HCT116 (cell line): ENCODE results near the gene KLHDC10. TPM values are rescaled to one million over a fixed set of nuclear protein-coding genes. Genes with fewer than 3 reads are reported as not detected.
"Not testable (repeated sequence)": the region's sequence is repeated elsewhere in the genome, so short reads cannot be mapped to it uniquely, and the experiment has no call there.

Experiments used
- ATAC-seq: fragments of 200-7000 bp; cut with Tn5 transposase; 2 replicates; pipeline ENCODE4 v1.9.1; 2020; ENCODE audit warnings: mild to moderate bottlenecking, moderate library complexity
- BruUV-seq: library from RNA; stranded (reverse); fragments of 400-500 nt; replicated peaks from 2 replicates; lab custom pipeline; 2021; lab: Mats Ljungman, UMichigan
- CTCF ChIA-PET: fragments of 300-600 bp; sonication (Branson Sonifier 250); formaldehyde crosslinking; loops from one replicate; lab custom pipeline; 2021; ENCODE audit warnings: antibody characterized with exemption; lab: Charles Lee
- POLR2A ChIA-PET: fragments of 300-600, 350-600 bp; sonication (Branson Sonifier 250); formaldehyde crosslinking; loops from one replicate; lab custom pipeline; 2021; ENCODE audit warnings: antibody characterized with exemption; lab: Charles Lee
- RAD21 ChIA-PET, 2 experiments: fragments of 300-600 bp; sonication (Branson Sonifier 250); formaldehyde crosslinking; loops; one replicate each; lab custom pipeline; 2023; ENCODE audit warnings: low total read pairs in 2 of 2; ENCODE audit not compliant: uncharacterized antibody in 2 of 2, unreplicated experiment in 2 of 2, low non-redundant PET in 1 of 2; lab: Charles Lee
- DNase-seq: peaks from one replicate; pipeline ENCODE4 v3.0.0-alpha.2; 2010; ENCODE audit warnings: low read depth, low spot score
- H2AFZ ChIP-seq: fragments of 200-600 bp; shearing (Covaris generic), sonication (generic); 2 replicates; pipeline ENCODE4 v1.6.1; 2017; ENCODE audit warnings: low read depth, mixed run types, mixed read lengths, antibody characterized with exemption, low read length; ENCODE audit not compliant: poor library complexity, severe bottlenecking
- H3K27ac ChIP-seq: 2 replicates; pipeline ENCODE4 v1.5.1; 2012; ENCODE audit warnings: low read depth, low read length
- H3K27me3 ChIP-seq: fragments of 200-600 bp; sonication (generic); 2 replicates; pipeline ENCODE4 v1.6.1; 2016; ENCODE audit warnings: mixed run types, low read length, mixed read lengths; ENCODE audit not compliant: insufficient read depth
- H3K36me3 ChIP-seq, 2 experiments: fragments of 200-500 bp in 1 of 2; fragments of 200-600 bp in 1 of 2; sonication (Bioruptor generic) in 1 of 2; sonication (generic) in 1 of 2; 2 replicates each; pipeline versions ENCODE4 v1.5.1 to v1.6.1; 2014 to 2016; ENCODE audit warnings: low read length in 2 of 2, inconsistent platforms in 1 of 2, mixed read lengths in 1 of 2, mixed run types in 1 of 2; ENCODE audit not compliant: insufficient read depth in 2 of 2, control insufficient read depth in 1 of 2
- H3K4me1 ChIP-seq, 2 experiments: fragments of 200-600 bp in 1 of 2; sonication (generic) in 1 of 2; 2 replicates each; pipeline versions ENCODE4 v1.5.1 to v1.6.1; 2012 to 2017; ENCODE audit warnings: low read length in 2 of 2, inconsistent platforms in 1 of 2, mild to moderate bottlenecking in 1 of 2, mixed read lengths in 1 of 2, mixed run types in 1 of 2, moderate library complexity in 1 of 2; ENCODE audit not compliant: insufficient read depth in 2 of 2, control insufficient read depth in 1 of 2
- H3K4me2 ChIP-seq: fragments of 200-600 bp; sonication (generic); 2 replicates; pipeline ENCODE4 v1.6.1; 2017; ENCODE audit warnings: mixed run types, low read length, mixed read lengths
- H3K4me3 ChIP-seq, 2 experiments: fragments of 200-600 bp in 1 of 2; sonication (generic) in 1 of 2; replicated peaks in 1 of 2; 2 replicates each; pipeline ENCODE4 v1.5.1; 2011 to 2016; ENCODE audit warnings: low read length in 2 of 2, control low read depth in 1 of 2, low read depth in 1 of 2, mild to moderate bottlenecking in 1 of 2, mixed read lengths in 1 of 2, mixed run types in 1 of 2
- H3K79me2 ChIP-seq: fragments of 200-600 bp; sonication (generic); 2 replicates; pipeline ENCODE4 v1.6.1; 2017; ENCODE audit warnings: mild to moderate bottlenecking, mixed run types, low read length, moderate library complexity, mixed read lengths; ENCODE audit not compliant: insufficient read depth
- H3K9ac ChIP-seq: fragments of 200-600 bp; sonication (generic); 2 replicates; pipeline ENCODE4 v1.6.1; 2016; ENCODE audit warnings: low read length, mixed read lengths
- H3K9me2 ChIP-seq: fragments of 200-600 bp; sonication (generic), shearing (Covaris generic); 2 replicates; pipeline ENCODE4 v1.6.1; 2017; ENCODE audit warnings: mixed run types, mild to moderate bottlenecking, moderate library complexity; ENCODE audit not compliant: insufficient read depth
- H3K9me3 ChIP-seq, 2 experiments: fragments of 200-500 bp in 1 of 2; fragments of 200-600 bp in 1 of 2; sonication (Bioruptor generic) in 1 of 2; sonication (generic) in 1 of 2; 2 replicates each; pipeline ENCODE4 v1.6.1; 2014 to 2017; ENCODE audit warnings: low read length in 2 of 2, mixed read lengths in 2 of 2, inconsistent platforms in 1 of 2, low read depth in 1 of 2, mild to moderate bottlenecking in 1 of 2, mixed run types in 1 of 2, moderate library complexity in 1 of 2; ENCODE audit not compliant: control insufficient read depth in 1 of 2, insufficient read depth in 1 of 2
- H4K20me1 ChIP-seq: fragments of 200-600 bp; sonication (generic), shearing (Covaris generic); 2 replicates; pipeline ENCODE4 v1.6.1; 2017; ENCODE audit warnings: mixed run types, mild to moderate bottlenecking, moderate library complexity; ENCODE audit not compliant: insufficient read depth
- intact Hi-C: fragments of 100-400 bp; cut with micrococcal nuclease; formaldehyde crosslinking; loops from 2 replicates; pipeline ENCODE4 v1.10.0; 2022
- total RNA-seq: library from RNA; stranded (reverse); gene quantifications from one replicate; pipeline ENCODE4 v1.2.1, GENCODE V29; 2021; ENCODE audit not compliant: unreplicated experiment
- TF ChIP-seq, protein P1 (sequence below): IDR thresholded peaks from 2 replicates; pipeline ENCODE4 v1.6.1; 2012; ENCODE audit warnings: low read depth

Gene KLHDC10
- total RNA-seq, 1 experiment from 2014 or later = 25.8 TPM

DNA sequence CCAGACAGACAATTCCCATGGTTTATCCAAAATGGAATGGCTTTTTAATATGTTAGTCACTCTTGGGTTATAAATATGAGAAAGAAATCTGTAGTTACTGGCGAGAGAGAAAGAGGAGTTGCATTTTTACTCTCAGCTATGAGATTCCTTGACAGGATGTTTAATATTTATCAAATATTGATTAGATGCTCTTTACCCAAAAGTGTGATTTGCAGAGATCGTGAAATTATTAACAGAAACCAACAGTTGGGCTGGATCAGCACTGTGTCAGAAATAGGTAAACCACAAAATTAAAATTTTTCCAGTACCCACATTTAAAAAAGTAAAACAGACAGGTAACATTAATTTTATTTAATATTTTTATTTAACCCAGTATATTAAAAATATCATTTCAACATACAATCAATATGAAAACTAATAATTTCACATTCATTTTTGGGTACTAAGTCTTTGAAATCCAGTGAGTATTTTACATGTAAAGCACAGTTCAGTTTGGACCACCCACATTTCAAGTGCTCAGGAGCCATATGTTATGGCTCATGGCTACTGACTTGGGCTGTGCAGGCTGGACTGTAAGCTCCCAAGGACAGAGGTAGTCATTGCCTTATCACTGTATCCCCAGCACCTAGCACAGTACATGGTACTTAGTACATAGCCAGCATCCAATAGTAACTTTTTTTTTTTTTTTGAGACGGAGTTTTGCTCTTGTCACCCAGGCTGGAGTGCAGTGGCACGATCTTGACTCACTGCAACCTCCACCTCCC lies 42.5 kb downstream of the KLHDC10 start:
- Histone ChIP-seq H3K4me2 (no peak overlapping the region), H3K9me2 (no peaks in the 10 kb centered on the region), H3K9ac (no peak overlapping the region), H3K79me2 (no peaks in the 10 kb centered on the region), H3K4me1 (peaks cover 0 to 12% of the 10 kb centered on the region in 2 experiments; a peak in 2 of 4 replicates), H3K36me3 (no peaks in the 10 kb centered on the region), H2AFZ (no peak overlapping the region), H3K27me3 (no peaks in the 10 kb centered on the region), H4K20me1 (no peaks in the 10 kb centered on the region), H3K9me3 (no peaks in the 10 kb centered on the region), H3K4me3 (no peak overlapping the region), H3K27ac (no peak overlapping the region)
- CTCF ChIA-PET = interaction anchor here (1.7 kb wide), 1 partner anchor 16 kb away, joined by 3 read pairs; no protein-coding TSS in a partner anchor
- DNase-seq = no peak
- RAD21 ChIA-PET = no interaction called here
- BruUV-seq = no TSS peak
- ATAC-seq = no peak
- TF ChIP-seq, protein P1, sequence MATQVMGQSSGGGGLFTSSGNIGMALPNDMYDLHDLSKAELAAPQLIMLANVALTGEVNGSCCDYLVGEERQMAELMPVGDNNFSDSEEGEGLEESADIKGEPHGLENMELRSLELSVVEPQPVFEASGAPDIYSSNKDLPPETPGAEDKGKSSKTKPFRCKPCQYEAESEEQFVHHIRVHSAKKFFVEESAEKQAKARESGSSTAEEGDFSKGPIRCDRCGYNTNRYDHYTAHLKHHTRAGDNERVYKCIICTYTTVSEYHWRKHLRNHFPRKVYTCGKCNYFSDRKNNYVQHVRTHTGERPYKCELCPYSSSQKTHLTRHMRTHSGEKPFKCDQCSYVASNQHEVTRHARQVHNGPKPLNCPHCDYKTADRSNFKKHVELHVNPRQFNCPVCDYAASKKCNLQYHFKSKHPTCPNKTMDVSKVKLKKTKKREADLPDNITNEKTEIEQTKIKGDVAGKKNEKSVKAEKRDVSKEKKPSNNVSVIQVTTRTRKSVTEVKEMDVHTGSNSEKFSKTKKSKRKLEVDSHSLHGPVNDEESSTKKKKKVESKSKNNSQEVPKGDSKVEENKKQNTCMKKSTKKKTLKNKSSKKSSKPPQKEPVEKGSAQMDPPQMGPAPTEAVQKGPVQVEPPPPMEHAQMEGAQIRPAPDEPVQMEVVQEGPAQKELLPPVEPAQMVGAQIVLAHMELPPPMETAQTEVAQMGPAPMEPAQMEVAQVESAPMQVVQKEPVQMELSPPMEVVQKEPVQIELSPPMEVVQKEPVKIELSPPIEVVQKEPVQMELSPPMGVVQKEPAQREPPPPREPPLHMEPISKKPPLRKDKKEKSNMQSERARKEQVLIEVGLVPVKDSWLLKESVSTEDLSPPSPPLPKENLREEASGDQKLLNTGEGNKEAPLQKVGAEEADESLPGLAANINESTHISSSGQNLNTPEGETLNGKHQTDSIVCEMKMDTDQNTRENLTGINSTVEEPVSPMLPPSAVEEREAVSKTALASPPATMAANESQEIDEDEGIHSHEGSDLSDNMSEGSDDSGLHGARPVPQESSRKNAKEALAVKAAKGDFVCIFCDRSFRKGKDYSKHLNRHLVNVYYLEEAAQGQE = no peak
- intact Hi-C loops = no loop called here
- POLR2A ChIA-PET = no interaction called here

GRCh38 chr7:130113426-130113805 lies 43.1 kb downstream of the KLHDC10 start:
- intact Hi-C loops, RAD21 ChIA-PET: not testable (repeated sequence)

More at GRCh38 chr7:130113426-130113805, 43.1 kb downstream of the KLHDC10 start:
- H3K27ac ChIP-seq, H3K9me3 ChIP-seq, BruUV-seq, H3K27me3 ChIP-seq, POLR2A ChIA-PET, H3K9ac ChIP-seq, ATAC-seq, H3K9me2 ChIP-seq, H3K36me3 ChIP-seq, H4K20me1 ChIP-seq, DNase-seq, H3K4me2 ChIP-seq, H2AFZ ChIP-seq, H3K4me3 ChIP-seq, H3K79me2 ChIP-seq, CTCF ChIA-PET: not testable (repeated sequence)
- H3K4me1 ChIP-seq = peaks cover 0 to 12% of the 10 kb centered on the region in 2 experiments; a peak in 2 of 4 replicates
